Measurements from ENCODE around the gene GNMT.
"Not testable (repeated sequence)": the region's sequence is repeated elsewhere in the genome, so short reads cannot be mapped to it uniquely, and the experiment has no call there.

GNMT gene

GRCh38 chr6:42940493-42941045, 20.0 kb upstream of the GNMT start:
- no peak for DNase-seq (ENCODE audit: extremely low read depth in 1 of 2, low read depth in 1 of 2)

GRCh38 chr6:42941356-42941755, 19.2 kb upstream of the GNMT start:
- not testable (repeated sequence) for DNase-seq (ENCODE audit: extremely low read depth in 1 of 2, low read depth in 1 of 2)

GRCh38 chr6:42942444-42942843, 18.1 kb upstream of the GNMT start:
- no peak for DNase-seq (ENCODE audit: extremely low read depth in 1 of 2, low read depth in 1 of 2)

- no peak for DNase-seq (ENCODE audit: extremely low read depth in 1 of 2, low read depth in 1 of 2)
Observed at GRCh38 chr6:42947950-42948349, 12.6 kb upstream of the GNMT start.

GRCh38 chr6:42952389-42952788, 8.2 kb upstream of the GNMT start:
- DNase-seq (ENCODE audit: extremely low read depth in 1 of 2, low read depth in 1 of 2) = no peak

- not testable (repeated sequence) for DNase-seq (ENCODE audit: extremely low read depth in 1 of 2, low read depth in 1 of 2)
Observed at GRCh38 chr6:42954405-42954804, 6.1 kb upstream of the GNMT start.

GRCh38 chr6:42958125-42958524, 2.4 kb upstream of the GNMT start:
- no peak for DNase-seq (ENCODE audit: extremely low read depth in 1 of 2, low read depth in 1 of 2)

GRCh38 chr6:42959917-42960242, 674 bp upstream of the GNMT start:
- DNase-seq (ENCODE audit: extremely low read depth in 1 of 2, low read depth in 1 of 2) = no peak

- no peak for DNase-seq (ENCODE audit: extremely low read depth in 1 of 2, low read depth in 1 of 2)
Observed at GRCh38 chr6:42961020-42961470, 491 bp downstream of the GNMT start.

GRCh38 chr6:42962096-42962495, 1.5 kb downstream of the GNMT start:
- no peak for DNase-seq (ENCODE audit: extremely low read depth in 1 of 2, low read depth in 1 of 2)

GRCh38 chr6:42962502-42963178, 2.1 kb downstream of the GNMT start:
- no peak for DNase-seq (ENCODE audit: extremely low read depth in 1 of 2, low read depth in 1 of 2)

- DNase-seq (ENCODE audit: extremely low read depth in 1 of 2, low read depth in 1 of 2) = no peak
Observed at GRCh38 chr6:42963179-42963854, 2.8 kb downstream of the GNMT start.

- DNase-seq (ENCODE audit: extremely low read depth in 1 of 2, low read depth in 1 of 2) = no peak
Observed at GRCh38 chr6:42963855-42964605, 3.5 kb downstream of the GNMT start.

- DNase-seq (ENCODE audit: extremely low read depth in 1 of 2, low read depth in 1 of 2) = no peak
Observed at GRCh38 chr6:42966571-42966970, 6.0 kb downstream of the GNMT start.

GRCh38 chr6:42967228-42967627, 6.7 kb downstream of the GNMT start:
- DNase-seq (ENCODE audit: extremely low read depth in 1 of 2, low read depth in 1 of 2) = no peak

GRCh38 chr6:42968126-42968701, 7.7 kb downstream of the GNMT start:
- no peak for DNase-seq (ENCODE audit: extremely low read depth in 1 of 2, low read depth in 1 of 2)

- no peak for DNase-seq (ENCODE audit: extremely low read depth in 1 of 2, low read depth in 1 of 2)
Observed at GRCh38 chr6:42968783-42969182, 8.2 kb downstream of the GNMT start.

- DNase-seq (ENCODE audit: extremely low read depth in 1 of 2, low read depth in 1 of 2) = no peak
Observed at GRCh38 chr6:42969431-42969830, 8.9 kb downstream of the GNMT start.

- no peak for DNase-seq (ENCODE audit: extremely low read depth in 1 of 2, low read depth in 1 of 2)
Observed at GRCh38 chr6:42969934-42970333, 9.4 kb downstream of the GNMT start.

- DNase-seq (ENCODE audit: extremely low read depth in 1 of 2, low read depth in 1 of 2) = no peak
Observed at GRCh38 chr6:42970871-42971612, 10.5 kb downstream of the GNMT start.
